CD4-positive, alpha-beta T cell treated with Interleukin-4 for 4 hours (primary cell): Measurements from ENCODE around the gene CFAP92.
A peak's percentile ranks its signal among the peaks of the same experiment; 100 is the strongest.

ENCODE experiments used
- DNase-seq: peaks from one replicate; pipeline ENCODE4 v3.0.0-alpha.2; 2020

CFAP92 gene

GRCh38 chr3:128987302-128988100 is 6.4 kb downstream of the CFAP92 start:
- no peak for DNase-seq

GRCh38 chr3:128984596-128984995 is 9.3 kb downstream of the CFAP92 start:
- DNase-seq, result no peak

GRCh38 chr3:128983293-128984069 is 10.4 kb downstream of the CFAP92 start:
- DNase-seq, result no peak

- DNase-seq, result no peak
Observed at GRCh38 chr3:128975276-128975675, 18.6 kb downstream of the CFAP92 start.

- no peak for DNase-seq
Observed at GRCh38 chr3:128973988-128974564, 19.8 kb downstream of the CFAP92 start.

GRCh38 chr3:128971421-128972100 is 22.3 kb downstream of the CFAP92 start:
- no peak for DNase-seq

GRCh38 chr3:128970740-128971047 is 23.2 kb downstream of the CFAP92 start:
- no peak for DNase-seq

GRCh38 chr3:128969993-128970739 is 23.7 kb downstream of the CFAP92 start:
- peak; percentile 53 for DNase-seq

GRCh38 chr3:128967748-128968355 is 26.0 kb downstream of the CFAP92 start:
- DNase-seq, result no peak

GRCh38 chr3:128965818-128966217 is 28.1 kb downstream of the CFAP92 start:
- no peak for DNase-seq

- no peak for DNase-seq
Observed at GRCh38 chr3:128965280-128965679, 28.6 kb downstream of the CFAP92 start.

- DNase-seq, result no peak
Observed at GRCh38 chr3:128956440-128956839, 37.4 kb downstream of the CFAP92 start.

GRCh38 chr3:128950223-128950938 is 43.5 kb downstream of the CFAP92 start:
- peak; percentile 18 for DNase-seq

GRCh38 chr3:128949158-128949557 is 44.7 kb downstream of the CFAP92 start:
- no peak for DNase-seq

GRCh38 chr3:128946411-128946810 is 47.5 kb downstream of the CFAP92 start:
- DNase-seq, result no peak

- DNase-seq, result no peak
Observed at GRCh38 chr3:128945878-128946175, 48.0 kb downstream of the CFAP92 start.

- no peak for DNase-seq
Observed at GRCh38 chr3:128945041-128945877, 48.6 kb downstream of the CFAP92 start.

- DNase-seq, result no peak
Observed at GRCh38 chr3:128942161-128942952, 51.5 kb downstream of the CFAP92 start.

- DNase-seq, result no peak
Observed at GRCh38 chr3:128940252-128940651, 53.6 kb downstream of the CFAP92 start.

GRCh38 chr3:128936341-128936740 is 57.5 kb downstream of the CFAP92 start:
- DNase-seq, result no peak
